ENCODE measurements around the gene HNRNPCL4.
"Not testable (repeated sequence)": the region's sequence is repeated elsewhere in the genome, so short reads cannot be mapped to it uniquely, and the experiment has no call there.

HNRNPCL4 gene

GRCh38 chr1:13165531-13165930, at the start of gene HNRNPCL4:
Gene HNRNPCL4, minus strand, starts transcription at chr1:13165631. Its CDS starts 164 bp downstream, at chr1:13165467.
- DNase-seq (ENCODE audit: low read depth in 2 of 2), result not testable (repeated sequence)

- not testable (repeated sequence) for DNase-seq (ENCODE audit: low read depth in 2 of 2)
Measured at GRCh38 chr1:13208712-13209111, 43.3 kb upstream of the HNRNPCL4 start.

GRCh38 chr1:13201309-13201708, 35.9 kb upstream of the HNRNPCL4 start, which contains the start of gene PRAMEF13:
Gene PRAMEF13, minus strand, starts transcription at chr1:13201409. Its CDS starts 1,820 bp downstream, at chr1:13199589.
- DNase-seq (ENCODE audit: low read depth in 2 of 2), result not testable (repeated sequence)

- DNase-seq (ENCODE audit: low read depth in 2 of 2), result not testable (repeated sequence)
Measured at GRCh38 chr1:13171548-13171947, 6.1 kb upstream of the HNRNPCL4 start, which contains the start of gene PRAMEF9. Gene PRAMEF9, plus strand, starts transcription at chr1:13171848. Its CDS starts 3,433 bp downstream, at chr1:13175281.

GRCh38 chr1:13155909-13156308, 9.5 kb downstream of the HNRNPCL4 start, which contains the start of gene PRAMEF26:
Gene PRAMEF26, minus strand, starts transcription at chr1:13156009. Its CDS starts 2,914 bp downstream, at chr1:13153095.
- not testable (repeated sequence) for DNase-seq (ENCODE audit: low read depth in 2 of 2)

- not testable (repeated sequence) for DNase-seq (ENCODE audit: low read depth in 2 of 2)
Measured at GRCh38 chr1:13116754-13117153, 48.7 kb downstream of the HNRNPCL4 start, which contains the start of gene HNRNPCL2. Gene HNRNPCL2, minus strand, starts transcription at chr1:13116854. Its CDS starts 454 bp downstream, at chr1:13116400.
